SK-N-MC (cell line): ENCODE results near the gene USP7.

Source experiments
- EZH2 ChIP-seq: fragments of 200-600 bp; sonication (generic); IDR thresholded peaks from one replicate; pipeline ENCODE4 v1.6.1; 2017; ENCODE audit warnings: antibody characterized with exemption
- FOXP2 ChIP-seq: optimal IDR thresholded peaks from 2 replicates; pipeline ENCODE3; 2011; ENCODE audit warnings: mild to moderate bottlenecking, moderate library complexity; ENCODE audit not compliant: insufficient read depth; ENCODE audit errors: extremely low read length, control extremely low read depth

DNA sequence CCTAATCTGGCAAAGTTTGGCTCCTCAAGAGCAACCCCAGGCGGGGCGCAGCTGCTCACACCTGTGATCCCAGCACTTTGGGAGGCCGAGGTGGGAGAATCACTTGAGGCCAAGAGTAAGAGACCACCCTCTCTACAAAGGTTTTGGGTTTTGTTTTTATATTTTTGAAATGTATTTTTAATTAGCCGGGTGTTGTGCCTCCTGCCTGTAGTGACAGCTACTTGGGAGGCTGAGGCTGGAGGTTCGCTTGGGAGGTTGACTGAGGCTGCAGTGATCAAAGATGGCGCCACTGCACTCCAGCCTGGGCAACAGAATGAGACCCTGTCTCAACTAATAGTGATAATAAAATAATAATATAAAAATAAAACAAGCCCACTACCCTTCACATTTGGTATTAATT, 756 bp upstream of the USP7 start:
- TF ChIP-seq FOXP2 (no peak), EZH2 (no peak)
